HepG2 (cell line): ENCODE data around the gene SIGLEC6. TPM values are rescaled to one million over a fixed set of nuclear protein-coding genes. Genes with fewer than 3 reads are reported as not detected.
A peak's percentile ranks its signal among the peaks of the same experiment; 100 is the strongest.

Experiments used
- DBP ChIP-seq: sonication (generic); formaldehyde crosslinking; IDR thresholded peaks from 2 replicates; pipeline ENCODE4 v1.4.0; 2020; ENCODE audit warnings: missing genetic modification reagents; ENCODE audit errors: not compliant biosample characterization
- DNMT3B ChIP-seq: conservative IDR thresholded peaks from 2 replicates; pipeline ENCODE4 v1.6.1; 2016; ENCODE audit warnings: missing biosample characterization, control low read depth
- GZF1 ChIP-seq: sonication (generic); formaldehyde crosslinking; IDR thresholded peaks from 2 replicates; pipeline ENCODE4 v1.5.1; 2020; ENCODE audit warnings: mild to moderate bottlenecking, missing genetic modification reagents
- KDM4B ChIP-seq: sonication (generic); formaldehyde crosslinking; IDR thresholded peaks from 2 replicates; pipeline ENCODE4 v1.4.0; 2020; ENCODE audit warnings: missing genetic modification reagents
- NFYC ChIP-seq: IDR thresholded peaks from 2 replicates; pipeline ENCODE4 v1.6.1; 2016; ENCODE audit warnings: missing genetic modification reagents, missing compliant biosample characterization
- RELA ChIP-seq: sonication (generic); formaldehyde crosslinking; IDR thresholded peaks from 2 replicates; pipeline ENCODE4 v1.4.0; 2020; ENCODE audit warnings: missing genetic modification reagents
- RFX1 ChIP-seq: fragments of 450-650 bp; IDR thresholded peaks from 2 replicates; pipeline ENCODE4 v1.6.1; 2017
- TBL1XR1 ChIP-seq: fragments of 150-350 bp; IDR thresholded peaks from 2 replicates; pipeline ENCODE4 v1.6.1; 2014; ENCODE audit warnings: borderline replicate concordance, low read length; ENCODE audit not compliant: partially characterized antibody
- TRAFD1 ChIP-seq: sonication (generic); formaldehyde crosslinking; IDR thresholded peaks from 2 replicates; pipeline ENCODE4 v1.5.1; 2020; ENCODE audit warnings: missing genetic modification reagents, mild to moderate bottlenecking, borderline replicate concordance
- ZBTB4 ChIP-seq: sonication (generic); formaldehyde crosslinking; IDR thresholded peaks from 2 replicates; pipeline ENCODE4 v1.4.0; 2020; ENCODE audit warnings: missing genetic modification reagents, mild to moderate bottlenecking, borderline replicate concordance
- ZFP91 ChIP-seq: sonication (generic); formaldehyde crosslinking; IDR thresholded peaks from 2 replicates; pipeline ENCODE4 v1.9.0; 2022; ENCODE audit warnings: missing genetic modification reagents, mild to moderate bottlenecking, borderline replicate concordance
- ZMYM3 ChIP-seq: sonication (generic); formaldehyde crosslinking; IDR thresholded peaks from 2 replicates; pipeline ENCODE4 v1.5.1; 2020; ENCODE audit warnings: mild to moderate bottlenecking, missing genetic modification reagents
- ZNF124 ChIP-seq: sonication (generic); formaldehyde crosslinking; IDR thresholded peaks from 2 replicates; pipeline ENCODE4 v1.4.0; 2020; ENCODE audit warnings: missing genetic modification reagents
- ZNF280B ChIP-seq: sonication (generic); formaldehyde crosslinking; IDR thresholded peaks from 2 replicates; pipeline ENCODE4 v1.5.0; 2020; ENCODE audit warnings: missing genetic modification reagents, mild to moderate bottlenecking, borderline replicate concordance
- ZNF33B ChIP-seq: sonication (generic); formaldehyde crosslinking; IDR thresholded peaks from 2 replicates; pipeline ENCODE4 v1.5.1; 2020; ENCODE audit warnings: mild to moderate bottlenecking, missing genetic modification reagents
- ZNF589 ChIP-seq: sonication (generic); formaldehyde crosslinking; conservative IDR thresholded peaks from 2 replicates; pipeline ENCODE4 v1.8.0; 2022; ENCODE audit warnings: mild to moderate bottlenecking, moderate library complexity, missing genetic modification reagents
- ZNF777 ChIP-seq: sonication (generic); formaldehyde crosslinking; IDR thresholded peaks from 2 replicates; pipeline ENCODE4 v1.4.0; 2020; ENCODE audit warnings: missing genetic modification reagents
- ZNF891 ChIP-seq: sonication (generic); formaldehyde crosslinking; IDR thresholded peaks from 2 replicates; pipeline ENCODE4 v1.5.0; 2020; ENCODE audit warnings: mild to moderate bottlenecking, missing genetic modification reagents
- polyA plus RNA-seq, 8 experiments: library from polyadenylated mRNA; depleted of rRNA in 3 of 8; stranded (reverse) in 7 of 8; unstranded in 1 of 8; fragments of >200 nt; fragmentation: Illumina TruSeq in 4 of 8; extraction: Trizol in 4 of 8; gene quantifications; 2 replicates each; pipeline versions ENCODE4 v1.2.1 to v1.2.3, GENCODE V29; 2011 to 2016; ENCODE audit warnings: low read depth in 4 of 8, missing spikeins in 1 of 8, mixed read lengths in 1 of 8; ENCODE audit not compliant: insufficient read depth in 1 of 8
- total RNA-seq, 5 experiments: library from RNA; depleted of rRNA; stranded (reverse); fragments of >200 nt; fragmentation: Illumina TruSeq; extraction: Trizol; gene quantifications; 2 replicates each; pipeline ENCODE4 v1.2.3, GENCODE V29; 2016; ENCODE audit warnings: low read depth in 1 of 5

SIGLEC6 gene
- total and polyA plus RNA-seq, 2 of the 13 experiments (the other 11 are each of a cell fraction or from before 2014, with no cell fraction given), result not detected

GRCh38 chr19:51552996-51553725 is 21.7 kb upstream of the SIGLEC6 start (continued):
- TF ChIP-seq ZBTB4 (CRISPR knock-in tag) (no peak), ZMYM3 (no peak), KDM4B (peak; percentile 82; the same call in 1 of the 2 replicates), ZNF589 (CRISPR knock-in tag) (peak; percentile 43; the same call in 1 of the 2 replicates), TBL1XR1 (no peak), DNMT3B (CRISPR knock-in tag) (peak; percentile 84; the same call in 1 of the 2 replicates), DBP (peak; percentile 92), ZFP91 (CRISPR knock-in tag) (no peak; the same call in 1 of the 2 replicates), GZF1 (CRISPR knock-in tag) (no peak), ZNF777 (CRISPR knock-in tag) (peak; percentile 49; the same call in 1 of the 2 replicates), RFX1 (no peak), ZNF33B (no peak), ZNF280B (CRISPR knock-in tag) (peak; percentile 80; the same call in 1 of the 2 replicates), NFYC (0 out of 2 replicates have a peak, but pooled peaks have one; percentile 34), ZNF891 (CRISPR knock-in tag) (peak; percentile 73; the same call in 1 of the 2 replicates), ZNF124 (peak; percentile 87), RELA (no peak), TRAFD1 (CRISPR knock-in tag) (no peak)
